Measurements from ENCODE around the gene USP11. TPM values are rescaled to one million over a fixed set of nuclear protein-coding genes. Genes with fewer than 3 reads are reported as not detected.

The USP11 gene
- total RNA-seq (100 to 1,000 TPM; 128 to 185 TPM), polyA plus RNA-seq (ENCODE audit: insufficient read depth, low read depth, low replicate concordance) (113 TPM)
- long read RNA-seq, donor 1, transcript USP11-204 (21 exons, 3,515 nt) = major isoform, 26 of 81 reads
- long read RNA-seq, donor 1, partial matches to known transcripts = 53 of 81 reads
- long read RNA-seq, donor 1, other reads (novel, unspliced or antisense) = 0 of 81 reads
- long read RNA-seq, donor 2, transcript USP11-204 (21 exons, 3,515 nt) = major isoform, 12 of 35 reads
- long read RNA-seq, donor 2, partial matches to known transcripts = 23 of 35 reads
- long read RNA-seq, donor 2, other reads (novel, unspliced or antisense) = 0 of 35 reads

- Histone ChIP-seq H3K27me3 (no peaks in the 10 kb centered on the region), H3K4me3 (peak within 1 kb of the TSS; percentile 63 to 78), H3K36me3 (ENCODE audit: low read depth, missing control alignments) (no peaks in the 10 kb centered on the region), H3K4me1 (peaks cover 3% of the 10 kb centered on the region), H3K9me3 (no peaks in the 10 kb centered on the region), H3K27ac (peak within 1 kb of the TSS; percentile 97 to 99)
- no peak for TF ChIP-seq CTCF (IDR thresholded peaks at IDR 0.05)
- TF ChIP-seq POLR2A (IDR thresholded peaks at IDR 0.05) = no peak
- WGBS, 2 donors = 0% methylated on average over 37 of the region's 46 CpGs; no CpG with 5 or more reads in 1 of the 2 donors
- intact Hi-C loops (cut with DNase I; ENCODE audit: low total_unique reads) = no loop called here
- peak; percentile 27 for DNase-seq
Observed at GRCh38 chrX:47232803-47233332, at the start of gene USP11. Gene USP11, plus strand, starts transcription at chrX:47233009. Its CDS starts 35 bp downstream, at chrX:47233044.

GRCh38 chrX:47184486-47184885 is 48.3 kb upstream of the USP11 start:
- H3K9me3 ChIP-seq = no peaks in the 10 kb centered on the region
- intact Hi-C loops (cut with DNase I; ENCODE audit: low total_unique reads) = no loop called here
- H3K27me3 ChIP-seq = no peaks in the 10 kb centered on the region
- no peak overlapping the region for H3K27ac ChIP-seq
- no peak overlapping the region for H3K4me3 ChIP-seq
- 84 to 96% methylated on average over 3 to 4 of the region's 4 CpGs for WGBS, 2 donors
- TF ChIP-seq POLR2A (IDR thresholded peaks at IDR 0.05) = no peak
- TF ChIP-seq CTCF (IDR thresholded peaks at IDR 0.05) = no peak
- H3K4me1 ChIP-seq = no peaks in the 10 kb centered on the region
- H3K36me3 ChIP-seq (ENCODE audit: low read depth, missing control alignments) = no peaks in the 10 kb centered on the region
- no peak for DNase-seq

GRCh38 chrX:47185241-47185640 is 47.6 kb upstream of the USP11 start:
- intact Hi-C loops (cut with DNase I; ENCODE audit: low total_unique reads) = no loop called here
- DNase-seq = no peak
- Histone ChIP-seq H3K4me3 (no peak overlapping the region), H3K9me3 (no peaks in the 10 kb centered on the region), H3K27me3 (no peaks in the 10 kb centered on the region), H3K36me3 (ENCODE audit: low read depth, missing control alignments) (no peaks in the 10 kb centered on the region), H3K4me1 (no peaks in the 10 kb centered on the region), H3K27ac (no peak overlapping the region)
- WGBS, 2 donors = 91% methylated on average over 15 of the region's 17 CpGs; no CpG with 5 or more reads in 1 of the 2 donors
- TF ChIP-seq CTCF (IDR thresholded peaks at IDR 0.05) (no peak), POLR2A (IDR thresholded peaks at IDR 0.05) (no peak)

GRCh38 chrX:47186096-47186740 is 46.6 kb upstream of the USP11 start:
- 90% methylated on average over 24 of the region's 27 CpGs; no CpG with 5 or more reads in 1 of the 2 donors for WGBS, 2 donors
- H3K4me3 ChIP-seq = no peak overlapping the region
- TF ChIP-seq CTCF (IDR thresholded peaks at IDR 0.05) = no peak
- TF ChIP-seq POLR2A (IDR thresholded peaks at IDR 0.05) = no peak
- no peaks in the 10 kb centered on the region for H3K9me3 ChIP-seq
- H3K27me3 ChIP-seq = no peaks in the 10 kb centered on the region
- H3K27ac ChIP-seq = no peak overlapping the region
- no peak for DNase-seq
- H3K4me1 ChIP-seq = no peaks in the 10 kb centered on the region
- intact Hi-C loops (cut with DNase I; ENCODE audit: low total_unique reads) = no loop called here
- H3K36me3 ChIP-seq (ENCODE audit: low read depth, missing control alignments) = no peaks in the 10 kb centered on the region

Data from testis (tissue), 5 donors.